Measurements from ENCODE around the gene IGFBP2. TPM values are rescaled to one million over a fixed set of nuclear protein-coding genes. Genes with fewer than 3 reads are reported as not detected.
A peak's percentile ranks its signal among the peaks of the same experiment; 100 is the strongest.

Gene IGFBP2
- total and polyA plus RNA-seq, 9 of the 15 experiments (the other 6 are each of a cell fraction or from before 2014, with no cell fraction given), result 0.93 TPM; not detected in 8

- no peaks in the 10 kb centered on the region for H3K9me1 ChIP-seq (ENCODE audit: control insufficient read depth, insufficient read depth, low read length)
- no peak overlapping the region for H3K4me2 ChIP-seq (ENCODE audit: insufficient read depth, low read length)
- DNase-seq (ENCODE audit: extremely low read depth in 1 of 4, low spot score in 3 of 4) (peak; percentile 19 to 34 (median 29)), FAIRE-seq (no peak), ATAC-seq (peak; percentile 92)
- no peak overlapping the region for H3K4me3 ChIP-seq
- no peak overlapping the region for H3K9ac ChIP-seq (ENCODE audit: insufficient read depth in 1 of 2, low read depth in 2 of 2, low read length in 2 of 2)
- no peaks in the 10 kb centered on the region for H4K20me1 ChIP-seq (replicated peaks; ENCODE audit: control insufficient read depth, insufficient read depth, low read length)
- CTCF ChIA-PET (ENCODE audit: low intra/inter-chr PET ratio), result no interaction called here
- POLR2A ChIA-PET, result no interaction called here
- H3K4me1 ChIP-seq (replicated peaks in 1 of 2; ENCODE audit: control insufficient read depth in 2 of 2, insufficient read depth in 2 of 2, low read length in 2 of 2), result no peaks in the 10 kb centered on the region; a peak in 1 of 5 replicates
- H3K9me3 ChIP-seq (replicated peaks; ENCODE audit: control insufficient read depth, insufficient read depth, low read depth, low read length), result no peaks in the 10 kb centered on the region
- H3K36me3 ChIP-seq (ENCODE audit: control insufficient read depth, insufficient read depth, low read length), result no peaks in the 10 kb centered on the region
- in situ Hi-C loops (cut with MboI) (no loop called here), intact Hi-C loops (cut with micrococcal nuclease) (no loop called here)
- no peaks in the 10 kb centered on the region for H3K79me2 ChIP-seq (ENCODE audit: control insufficient read depth, insufficient read depth, low read length)
- no TSS peak for BruUV-seq (replicated peaks)
- no peak overlapping the region for H2AFZ ChIP-seq (ENCODE audit: low read depth, low read length)
- no peak overlapping the region for H3K27ac ChIP-seq (ENCODE audit: extremely low read depth, low read depth, low read length)
- WGBS (ENCODE audit: insufficient coverage, low coverage, missing lambda C conversion rate), result 3% methylated on average over 25 of the region's 29 CpGs
- peaks cover 5 to 49% of the 10 kb centered on the region in 2 experiments; a peak in 4 of 5 replicates for H3K27me3 ChIP-seq (ENCODE audit: control insufficient read depth in 2 of 2, insufficient read depth in 2 of 2, low read length in 2 of 2)
- TF ChIP-seq LCOR (CRISPR knock-in tag; IDR thresholded peaks at IDR 0.05) (0 out of 2 replicates have a peak, but pooled peaks have one; percentile 37), HNRNPK (IDR thresholded peaks at IDR 0.05; ENCODE audit: low read depth, low read length, poor library complexity, severe bottlenecking) (no peak), EGR1 (conservative IDR thresholded peaks at IDR 0.05) (no peak), CTBP1 (IDR thresholded peaks at IDR 0.05; ENCODE audit: borderline replicate concordance) (peak; percentile 93), CEBPG (CRISPR knock-in tag; IDR thresholded peaks at IDR 0.05) (no peak), CEBPG (tag; conservative IDR thresholded peaks at IDR 0.05 in 1 of 2, IDR thresholded peaks at IDR 0.05 in 1 of 2) (no peak), MECOM (CRISPR knock-in tag; IDR thresholded peaks at IDR 0.05) (no peak), RCOR1 (IDR thresholded peaks at IDR 0.05; ENCODE audit: borderline replicate concordance in 1 of 2, low read depth in 2 of 2, low read length in 2 of 2) (peak in 1 of 2 experiments; percentile 71; a peak in 1 of 4 replicates), FOSL1 (tag; conservative IDR thresholded peaks at IDR 0.05) (peak; percentile 49; the same call in 1 of the 2 replicates), TEAD4 (IDR thresholded peaks at IDR 0.05; ENCODE audit: low read length) (no peak), TEAD4 (CRISPR knock-in tag; IDR thresholded peaks at IDR 0.05; ENCODE audit: borderline replicate concordance) (no peak), HMBOX1 (IDR thresholded peaks at IDR 0.05) (peak; percentile 75; the same call in 1 of the 2 replicates), JUND (IDR thresholded peaks at IDR 0.05; ENCODE audit: borderline replicate concordance, low read depth, low read length) (peak; percentile 44; the same call in 1 of the 2 replicates), JUND (tag; IDR thresholded peaks at IDR 0.05; ENCODE audit: borderline replicate concordance, low read depth, low read length) (peak; percentile 23; the same call in 1 of the 3 replicates), JUN (IDR thresholded peaks at IDR 0.05; ENCODE audit: borderline replicate concordance, low read depth, low read length) (no peak), JUN (CRISPR knock-in tag; IDR thresholded peaks at IDR 0.05; ENCODE audit: borderline replicate concordance) (no peak), CREBBP (IDR thresholded peaks at IDR 0.05; ENCODE audit: low read depth, low read length) (no peak), ZNF644 (tag; IDR thresholded peaks at IDR 0.05; ENCODE audit: low read depth) (no peak), SAFB (IDR thresholded peaks at IDR 0.05; ENCODE audit: borderline replicate concordance, low read depth, low read length) (no peak), ZNF639 (CRISPR knock-in tag; conservative IDR thresholded peaks at IDR 0.05 in 1 of 2, IDR thresholded peaks at IDR 0.05 in 1 of 2) (no peak), ZC3H8 (IDR thresholded peaks at IDR 0.05) (no peak)
These were observed 3.6 kb downstream of the IGFBP2 start for GRCh38 chr2:216636551-216637450.
